CD4-positive, alpha-beta T cell treated with Interleukin-12 subunit alpha and Interleukin-12 subunit beta, for 1 hour (primary cell): ENCODE measurements around the gene S100A10.

Experiments used
- DNase-seq: peaks from one replicate; pipeline ENCODE4 v3.0.0-alpha.2; 2020

S100A10 gene

GRCh38 chr1:152009691-152010090 is 16.0 kb upstream of the S100A10 start:
- no peak for DNase-seq

DNA sequence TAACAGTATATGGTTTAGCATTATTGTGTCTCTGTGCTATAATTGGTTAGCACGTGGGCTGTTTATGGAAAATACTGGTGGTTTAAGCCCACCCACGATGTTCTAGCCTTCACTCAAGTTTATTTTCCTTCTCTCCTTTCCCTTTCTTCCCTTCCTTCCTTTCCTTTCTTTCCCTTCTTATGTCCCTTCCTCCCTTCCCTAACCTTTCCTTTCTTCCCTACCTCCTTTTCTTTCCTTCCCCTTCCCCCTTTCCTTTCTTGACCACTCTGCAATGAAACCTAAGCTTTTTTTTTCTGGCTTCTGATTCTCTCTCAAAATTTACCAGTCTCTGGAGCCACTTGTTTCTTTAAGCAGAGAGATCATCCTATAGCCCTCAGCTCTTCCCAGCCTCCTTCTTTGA is 13.4 kb upstream of the S100A10 start:
- DNase-seq = no peak

DNA sequence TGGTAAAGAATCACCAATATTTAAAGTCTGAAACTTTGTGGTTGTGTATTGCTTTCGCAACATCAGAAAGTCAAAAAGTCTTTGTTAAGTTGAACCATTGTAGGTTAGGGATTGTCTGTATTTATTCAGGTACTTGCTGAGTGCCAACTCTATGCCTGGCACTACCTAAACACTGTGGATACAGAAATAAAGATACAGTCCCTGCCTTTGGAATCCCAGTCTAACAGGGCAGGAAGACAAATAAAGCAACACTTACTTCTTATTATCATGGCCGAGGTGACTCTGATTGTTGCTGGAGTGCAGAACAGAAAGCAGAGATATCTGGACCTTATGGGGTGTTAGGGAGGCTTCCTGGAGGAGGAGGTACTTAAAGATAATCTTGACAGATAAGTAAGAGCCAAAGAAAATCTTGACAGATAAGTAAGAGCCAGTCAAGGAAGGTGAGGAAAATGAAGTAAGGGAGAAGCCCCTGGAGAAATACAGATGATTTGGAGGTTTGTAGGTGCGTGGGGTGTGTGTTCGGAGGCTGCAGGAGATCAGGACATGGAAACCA is 11.8 kb upstream of the S100A10 start:
- DNase-seq = no peak

GRCh38 chr1:152003846-152004442 is 10.3 kb upstream of the S100A10 start:
- no peak for DNase-seq

DNA sequence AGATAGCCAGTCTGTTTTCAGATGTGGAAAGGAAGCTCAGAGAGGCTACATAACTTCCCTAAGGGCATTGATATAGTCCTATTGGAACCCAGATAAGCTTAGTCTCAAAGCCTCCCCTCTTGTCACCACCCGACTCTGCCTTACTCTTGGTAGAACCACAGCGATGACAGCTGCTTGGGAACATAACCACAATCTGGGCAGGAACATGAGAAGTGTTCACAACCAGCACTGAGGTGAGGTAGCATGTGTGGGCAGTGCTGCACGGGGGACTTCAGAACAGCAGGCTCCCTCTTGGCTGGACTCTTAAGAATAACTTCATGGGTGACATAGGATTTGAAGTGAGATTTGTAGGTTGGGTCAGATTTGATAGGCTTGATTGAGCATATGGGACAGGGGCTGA is 9.3 kb upstream of the S100A10 start:
- DNase-seq = no peak

DNA sequence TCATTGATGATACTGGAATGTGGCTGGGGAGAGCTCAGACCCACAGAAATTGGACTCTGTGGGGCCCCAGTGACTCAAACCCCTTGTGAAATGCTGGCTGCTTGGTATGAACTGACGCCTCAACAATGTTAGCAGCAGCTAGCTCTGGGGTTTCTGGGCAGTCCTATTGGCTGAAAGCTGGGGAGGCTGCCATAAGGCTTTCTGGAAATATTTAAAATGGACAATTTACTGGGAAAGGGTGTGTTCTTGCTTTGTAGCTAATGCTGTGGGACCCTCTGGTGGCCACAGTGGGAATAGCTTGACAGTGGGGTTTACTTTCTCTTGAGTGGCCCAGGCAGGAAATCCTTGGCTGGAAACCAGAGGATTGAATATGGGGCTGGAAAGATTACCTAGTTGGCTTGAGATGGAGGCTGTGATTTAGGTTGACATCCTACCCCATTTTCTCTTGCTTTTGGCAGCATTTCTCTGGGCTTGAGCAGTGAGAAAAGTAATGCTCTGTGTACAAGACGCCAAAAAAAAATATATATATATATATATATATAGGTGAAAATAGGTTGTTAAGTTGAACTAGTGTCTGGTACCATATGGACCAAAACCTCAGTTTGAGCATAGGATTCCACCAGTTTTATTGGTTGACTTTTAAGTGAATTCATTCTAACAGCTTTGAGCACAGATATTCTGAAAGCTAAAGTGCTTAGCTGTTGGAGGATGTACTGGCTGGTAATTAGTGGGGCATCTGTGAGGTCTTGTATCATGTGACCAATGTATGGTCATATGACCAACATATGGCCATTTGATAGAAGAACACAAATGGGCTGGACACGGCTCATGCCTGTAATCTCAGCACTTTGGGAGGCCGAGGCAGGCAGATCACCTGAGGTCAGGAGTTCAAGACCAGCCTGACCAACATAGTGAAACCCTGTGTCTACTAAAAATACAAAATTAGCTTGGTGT is 8.2 kb upstream of the S100A10 start:
- DNase-seq = peak; percentile 79

GRCh38 chr1:152000964-152001630 is 7.4 kb upstream of the S100A10 start:
- no peak for DNase-seq

DNA sequence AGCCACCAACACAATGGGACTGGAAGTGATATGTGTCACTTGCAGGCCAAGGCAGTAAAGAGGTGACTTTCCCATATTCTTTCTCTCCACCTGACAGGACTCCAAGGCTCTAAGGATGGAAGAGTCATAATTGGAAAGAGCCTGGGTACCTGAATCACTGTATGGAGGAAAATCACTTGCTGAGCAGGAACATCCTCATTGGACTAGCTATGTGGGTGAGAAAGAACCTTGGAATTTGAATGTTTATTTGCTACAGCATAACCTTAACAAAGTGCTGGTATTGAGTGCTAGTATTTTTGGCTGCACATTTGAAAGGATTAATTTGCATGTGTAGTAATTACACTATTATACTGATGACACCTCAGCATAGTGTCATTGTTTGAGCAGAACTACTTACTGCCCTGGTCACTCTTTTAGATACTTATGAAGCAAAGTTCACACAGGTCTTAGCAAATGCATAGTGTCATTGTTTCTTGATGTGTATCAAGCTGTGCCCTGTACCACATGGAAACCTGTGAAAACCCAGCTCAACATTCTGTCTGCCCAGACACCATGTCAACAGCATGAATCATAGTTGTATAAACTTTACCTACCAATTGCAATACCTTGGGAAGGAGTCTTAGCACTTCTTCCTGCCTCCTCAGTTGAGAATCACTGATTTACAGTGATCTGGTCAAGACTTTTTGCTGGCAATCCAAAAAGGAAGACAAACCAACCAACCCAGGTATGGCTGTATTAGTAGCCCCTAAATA is 5.1 kb upstream of the S100A10 start:
- DNase-seq = no peak

DNA sequence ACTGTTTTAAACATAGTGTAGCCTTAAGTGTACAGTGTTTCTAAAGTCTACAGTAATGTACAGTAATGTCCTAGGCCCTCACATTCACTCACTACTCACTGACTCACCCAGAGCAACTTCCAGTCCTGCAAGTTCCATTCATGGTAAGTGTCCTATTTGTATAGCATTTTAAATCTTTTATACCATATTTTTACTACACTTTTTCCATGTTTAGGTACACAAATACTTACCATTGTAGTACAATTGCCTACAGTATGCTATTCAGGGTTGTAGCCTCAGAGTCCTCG is 3.6 kb upstream of the S100A10 start:
- no peak for DNase-seq

GRCh38 chr1:151995774-151996173 is 2.1 kb upstream of the S100A10 start:
- DNase-seq = no peak

DNA sequence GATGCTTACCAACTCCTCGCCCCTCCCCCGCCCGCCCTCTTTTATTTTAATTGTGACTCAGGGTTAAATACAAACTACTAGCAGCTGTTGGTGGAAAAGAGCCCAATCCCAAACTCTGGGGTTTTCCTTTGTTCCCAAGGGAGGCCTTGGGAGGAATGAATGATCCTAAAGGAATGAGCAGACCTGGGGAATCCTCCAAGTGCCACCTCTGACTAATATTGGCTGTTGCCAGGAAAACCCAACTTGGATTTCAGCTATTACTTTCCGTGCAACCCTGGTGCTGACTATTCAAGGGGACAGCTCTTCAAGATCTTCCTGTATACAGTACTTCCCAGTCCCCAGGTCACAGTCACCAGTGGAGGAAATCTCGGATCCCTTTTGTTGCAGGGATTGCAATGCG is 1.3 kb upstream of the S100A10 start:
- DNase-seq = no peak

- peak; percentile 50 for DNase-seq
Measured at GRCh38 chr1:151993084-151993733, 450 bp downstream of the S100A10 start.

DNA sequence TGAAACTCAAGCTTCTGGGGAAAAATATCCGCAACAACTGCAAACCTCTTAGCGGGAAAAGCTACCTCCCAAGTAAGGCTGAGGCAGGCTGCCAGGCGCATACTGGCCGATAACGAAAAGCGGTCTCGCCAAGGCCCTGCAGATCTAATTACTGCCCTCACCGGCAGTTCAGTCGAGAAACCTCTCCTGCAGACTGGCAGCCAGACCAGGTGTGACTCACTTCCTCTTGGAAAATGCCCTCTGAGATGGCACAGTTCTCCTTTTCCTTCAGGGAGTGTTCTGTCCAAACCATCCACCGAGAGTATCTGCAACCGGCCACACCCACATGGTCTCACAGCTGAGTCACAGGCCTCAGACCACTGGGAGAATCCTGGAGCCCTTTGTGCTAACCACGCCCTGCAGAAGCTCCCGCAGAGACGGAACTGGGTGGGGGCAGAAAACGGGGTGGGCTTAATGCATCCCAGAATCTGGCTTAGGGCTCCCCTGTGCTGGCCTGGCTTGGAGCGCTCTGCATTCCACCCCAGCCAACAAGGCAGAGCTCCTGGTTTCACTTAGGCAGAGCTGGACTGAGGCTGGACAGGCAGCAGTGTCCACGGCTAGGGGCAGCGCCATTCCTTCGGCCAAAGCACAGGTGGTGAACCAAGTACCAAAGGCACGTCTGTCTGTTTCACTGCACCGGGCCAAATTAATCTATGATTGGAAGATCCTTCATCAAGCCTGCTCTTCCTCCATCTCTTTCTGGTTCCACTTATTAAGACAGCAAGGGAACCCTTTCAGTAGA is 1.2 kb downstream of the S100A10 start:
- DNase-seq = peak; percentile 51

GRCh38 chr1:151991663-151992302 is 1.9 kb downstream of the S100A10 start:
- no peak for DNase-seq

GRCh38 chr1:151990856-151991198 is 2.8 kb downstream of the S100A10 start:
- no peak for DNase-seq

DNA sequence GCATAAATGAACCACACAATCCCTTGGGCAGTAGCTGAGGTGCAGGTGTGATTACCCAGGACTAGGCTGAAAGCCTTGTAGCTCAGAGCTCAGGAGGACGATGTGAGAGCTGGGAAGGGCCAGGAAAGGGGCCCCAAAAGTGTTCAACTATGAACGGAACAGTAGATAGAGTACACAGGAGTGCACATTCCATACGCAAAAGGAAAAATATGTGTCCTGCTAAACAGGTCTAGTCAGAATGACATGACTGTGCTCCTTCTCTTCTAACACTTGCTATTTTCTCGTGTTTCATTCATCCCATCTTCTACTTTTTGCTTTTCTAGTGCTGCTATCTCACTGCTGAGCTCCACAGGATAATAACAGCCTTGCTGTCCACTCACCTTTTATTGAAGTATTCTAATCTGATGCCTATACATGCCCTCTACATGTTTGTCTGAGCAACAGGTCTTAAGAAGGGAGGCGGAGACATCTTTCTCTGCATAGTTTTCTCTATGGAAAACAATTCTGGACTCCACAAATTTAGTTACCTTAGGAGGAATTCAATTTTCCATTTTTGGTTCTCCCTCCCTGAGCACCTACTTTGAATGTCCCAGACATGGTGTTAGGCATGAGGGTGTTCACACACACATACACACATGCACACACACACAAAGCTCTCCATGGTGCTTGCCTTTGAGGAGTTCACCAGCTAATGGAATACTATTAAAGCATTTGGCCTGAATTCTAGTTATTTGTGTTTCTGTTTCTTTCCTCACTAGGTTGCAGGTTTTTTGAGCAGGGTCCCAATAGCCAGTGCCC is 3.4 kb downstream of the S100A10 start:
- no peak for DNase-seq

GRCh38 chr1:151989211-151989862 is 4.3 kb downstream of the S100A10 start:
- DNase-seq = peak; percentile 34

GRCh38 chr1:151988405-151988923 is 5.2 kb downstream of the S100A10 start:
- no peak for DNase-seq

- no peak for DNase-seq
Measured at GRCh38 chr1:151986501-151987190, 7.0 kb downstream of the S100A10 start.
